Nephron progenitor cell (in vitro differentiated cells): ENCODE data around the gene CYTH1.

Experiments used
- DNase-seq: peaks from one replicate; pipeline ENCODE4 v3.0.0; 2021
- H3K27ac Mint-ChIP-seq: 2 replicates; pipeline ENCODE4 v1.8.0; 2021; ENCODE audit warnings: mild to moderate bottlenecking, moderate library complexity, mixed read lengths
- H3K27me3 Mint-ChIP-seq: 2 replicates; pipeline ENCODE4 v1.8.0; 2021; ENCODE audit warnings: mild to moderate bottlenecking, low read depth, mixed read lengths; ENCODE audit not compliant: poor library complexity
- H3K36me3 Mint-ChIP-seq: 2 replicates; pipeline ENCODE4 v1.8.0; 2021; ENCODE audit warnings: low read depth, mixed read lengths
- H3K4me1 Mint-ChIP-seq: 2 replicates; pipeline ENCODE4 v1.8.0; 2021; ENCODE audit warnings: mixed read lengths
- H3K4me3 Mint-ChIP-seq: 2 replicates; pipeline ENCODE4 v1.8.0; 2021; ENCODE audit warnings: mild to moderate bottlenecking, moderate library complexity, mixed read lengths
- H3K9me3 Mint-ChIP-seq: 2 replicates; pipeline ENCODE4 v1.8.0; 2021; ENCODE audit warnings: mild to moderate bottlenecking, moderate library complexity, mixed read lengths
- CTCF ChIP-seq: fragments of 200-600 bp; sonication (generic); IDR thresholded peaks from 2 replicates; pipeline ENCODE4 v1.5.0; 2021; ENCODE audit warnings: antibody characterized with exemption

The CYTH1 gene

DNA sequence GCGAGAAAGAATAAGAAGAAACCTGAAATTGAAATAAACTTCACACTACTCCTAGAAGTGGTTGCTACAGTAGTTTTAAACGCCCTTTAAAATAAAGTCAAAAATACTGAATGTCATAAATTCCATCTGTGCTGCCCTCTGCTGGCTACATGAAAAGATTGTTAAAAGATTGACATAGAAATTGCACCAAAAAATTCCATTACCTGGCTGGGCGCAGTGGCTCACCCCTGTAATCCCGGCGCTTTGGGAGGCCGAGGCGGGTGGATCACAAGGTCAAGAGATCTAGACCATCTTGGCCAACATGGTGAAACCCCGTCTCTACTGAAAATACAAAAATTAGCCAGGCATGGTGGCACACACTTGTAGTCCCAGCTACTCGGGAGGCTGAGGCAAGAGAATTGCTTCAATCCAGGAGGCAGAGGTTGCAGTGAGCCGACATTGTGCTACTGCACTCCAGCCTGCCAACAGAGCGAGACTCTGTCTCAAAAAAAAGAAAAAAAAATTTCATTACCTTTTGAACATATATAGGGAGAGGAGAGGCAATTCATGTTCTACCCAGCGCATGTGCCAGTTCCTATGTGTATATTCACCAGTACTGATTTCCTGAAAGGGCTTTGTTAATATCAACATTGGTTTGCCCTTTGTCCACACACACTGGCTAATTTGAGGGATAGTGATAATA lies 36.5 kb downstream of the CYTH1 start:
- Mint-ChIP-seq H3K36me3 (peaks cover 6% of the 10 kb centered on the region), H3K27ac (no peak overlapping the region), H3K9me3 (no peaks in the 10 kb centered on the region), H3K4me1 (peaks cover 43% of the 10 kb centered on the region), H3K4me3 (no peak overlapping the region), H3K27me3 (peaks cover 3% of the 10 kb centered on the region)
- TF ChIP-seq CTCF = peak; percentile 61
- peak; percentile 27 for DNase-seq

- no peaks in the 10 kb centered on the region for H3K9me3 Mint-ChIP-seq
- peaks cover 40% of the 10 kb centered on the region for H3K4me1 Mint-ChIP-seq
- no peak for DNase-seq
- no peak overlapping the region for H3K27ac Mint-ChIP-seq
- peaks cover 6% of the 10 kb centered on the region for H3K36me3 Mint-ChIP-seq
- H3K4me3 Mint-ChIP-seq = no peak overlapping the region
- peaks cover 3% of the 10 kb centered on the region for H3K27me3 Mint-ChIP-seq
- no peak for TF ChIP-seq CTCF
These were observed 39.2 kb downstream of the CYTH1 start for GRCh38 chr17:78742901-78743300.

DNA sequence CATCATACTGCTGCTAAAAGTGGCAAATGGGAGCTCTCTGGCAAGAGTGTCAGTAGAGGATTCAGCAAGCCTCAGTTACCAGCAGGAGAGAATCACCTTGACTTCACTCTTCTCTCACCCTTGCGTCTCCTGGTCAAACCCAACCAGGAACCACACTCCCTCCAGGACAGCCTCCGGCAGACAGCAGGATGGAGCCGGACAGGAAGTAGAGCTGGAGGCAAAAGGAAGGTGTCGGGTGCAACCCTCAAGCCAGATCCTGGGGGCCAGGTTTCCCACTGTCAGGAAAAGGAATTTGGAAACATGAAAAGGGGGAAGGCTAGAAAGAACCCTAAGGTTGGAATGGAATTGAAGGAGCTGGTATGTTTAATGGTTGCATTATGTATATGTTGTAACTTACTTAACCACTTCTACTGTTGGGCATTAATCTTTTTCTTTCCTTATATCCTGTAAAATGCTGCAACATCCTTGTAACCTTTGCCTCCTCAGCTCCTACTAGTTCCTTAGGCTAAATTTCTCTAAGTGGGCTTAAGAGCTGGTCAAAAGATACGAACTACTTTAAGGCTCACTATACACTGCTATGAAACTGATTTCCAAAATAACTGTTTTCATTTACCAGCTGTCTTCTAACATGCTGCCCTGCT lies 40.3 kb downstream of the CYTH1 start:
- H3K4me3 Mint-ChIP-seq = no peak overlapping the region

DNA sequence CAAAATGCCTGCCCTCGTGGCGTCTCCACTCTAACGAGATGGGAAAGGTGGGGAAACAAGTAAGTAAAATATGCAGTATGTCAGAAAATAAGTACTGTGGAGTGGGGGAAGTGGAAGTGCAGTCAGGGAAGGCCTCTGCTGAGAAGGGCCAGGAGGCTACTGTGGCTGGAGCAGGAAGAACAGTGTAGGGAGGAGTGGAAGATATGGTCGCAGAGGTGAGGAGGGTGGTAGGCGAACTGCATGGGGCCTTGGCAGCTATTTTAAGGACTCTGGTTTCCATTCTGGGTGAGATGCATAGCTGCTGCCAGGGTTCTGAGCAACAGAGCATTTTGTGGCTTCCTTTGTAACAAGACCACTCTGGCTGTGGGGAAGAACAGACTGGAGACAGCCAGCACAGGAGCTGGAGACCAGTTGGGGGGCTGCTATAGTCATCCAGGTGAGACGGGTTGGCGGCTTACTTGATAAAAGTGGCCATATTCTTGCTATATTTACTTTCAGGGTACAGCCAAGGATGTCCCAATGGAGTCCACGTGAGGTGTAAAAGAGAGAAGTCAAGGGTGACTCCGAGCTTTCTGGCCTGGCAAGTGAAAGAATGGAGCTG lies 42.6 kb downstream of the CYTH1 start:
- Mint-ChIP-seq H3K36me3 (peaks cover 5% of the 10 kb centered on the region), H3K4me1 (peaks cover 42% of the 10 kb centered on the region), H3K9me3 (no peaks in the 10 kb centered on the region), H3K27me3 (no peaks in the 10 kb centered on the region), H3K27ac (peak overlapping the region; percentile 60), H3K4me3 (no peak overlapping the region)
- no peak for DNase-seq
- TF ChIP-seq CTCF = no peak

More for the DNA sequence above, 40.3 kb downstream of the CYTH1 start:
- peaks cover 38% of the 10 kb centered on the region for H3K4me1 Mint-ChIP-seq
- TF ChIP-seq CTCF = no peak
- H3K9me3 Mint-ChIP-seq = no peaks in the 10 kb centered on the region
- peaks cover 3% of the 10 kb centered on the region for H3K27me3 Mint-ChIP-seq
- no peak for DNase-seq
- H3K27ac Mint-ChIP-seq = peak overlapping the region; percentile 53
- peaks cover 6% of the 10 kb centered on the region for H3K36me3 Mint-ChIP-seq

DNA sequence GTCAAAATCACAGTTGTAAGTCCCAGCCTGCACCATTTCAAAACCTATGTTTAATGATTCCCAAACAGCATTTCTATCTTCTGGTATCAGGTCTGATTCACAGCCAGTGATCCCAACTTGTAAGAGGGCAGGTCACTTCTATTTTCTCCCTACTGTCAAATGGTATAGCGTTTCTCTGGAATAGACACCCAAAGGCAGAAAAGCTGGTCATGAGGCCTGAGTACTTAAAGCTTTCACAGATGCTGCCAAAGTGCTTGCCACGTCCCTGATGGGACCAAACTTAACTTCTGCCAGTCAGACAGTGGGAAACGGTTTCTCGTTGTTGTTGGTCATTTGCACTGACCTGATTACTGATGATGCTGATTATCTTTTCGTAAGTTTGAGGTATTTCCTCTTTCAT lies 43.4 kb downstream of the CYTH1 start:
- Mint-ChIP-seq H3K9me3 (no peaks in the 10 kb centered on the region), H3K4me1 (peaks cover 46% of the 10 kb centered on the region), H3K36me3 (no peaks in the 10 kb centered on the region), H3K27ac (no peak overlapping the region), H3K27me3 (no peaks in the 10 kb centered on the region), H3K4me3 (no peak overlapping the region)
- no peak for TF ChIP-seq CTCF
- no peak for DNase-seq
